Astrocyte (in vitro differentiated cells and primary cell): ENCODE measurements around the gene C1orf94.

Experiments
- CTCF ChIP-seq: IDR thresholded peaks from 2 replicates; pipeline ENCODE4 v1.5.1; 2011; ENCODE audit warnings: low read depth, mild to moderate bottlenecking, inconsistent platforms, low read length, moderate library complexity; ENCODE audit not compliant: insufficient read depth
- EZH2 ChIP-seq: IDR thresholded peaks from 2 replicates; pipeline ENCODE4 v1.6.1; 2012; ENCODE audit warnings: mild to moderate bottlenecking, low read length, inconsistent platforms; ENCODE audit not compliant: insufficient read depth

GRCh38 chr1:34231441-34231840 is 54.7 kb downstream of the C1orf94 start:
- TF ChIP-seq CTCF (no peak), EZH2 (no peak)
